PC-9 (cell line): Measurements from ENCODE around the gene SHISAL2A.

Experiments used
- CTCF ChIP-seq: fragments of 200-600 bp; sonication (generic); conservative IDR thresholded peaks from 2 replicates; pipeline ENCODE4 v1.6.1; 2017; ENCODE audit warnings: mixed run types, antibody characterized with exemption, mild to moderate bottlenecking, moderate library complexity
- EZH2 ChIP-seq: fragments of 200-600 bp; sonication (generic); IDR thresholded peaks from 2 replicates; pipeline ENCODE4 v1.8.0; 2017; ENCODE audit warnings: antibody characterized with exemption, low read depth

- TF ChIP-seq EZH2, result no peak
- no peak for TF ChIP-seq CTCF
Observed at GRCh38 chr1:52613636-52614373, 19.2 kb upstream of the SHISAL2A start.
